GM21825 (cell line): Measurements from ENCODE around the gene CLEC4E.
A peak's percentile ranks its signal among the peaks of the same experiment; 100 is the strongest.
"Not testable (repeated sequence)": the region's sequence is repeated elsewhere in the genome, so short reads cannot be mapped to it uniquely, and the experiment has no call there.

Experiments
- ATAC-seq: cut with Tn5 transposase; IDR thresholded peaks from one replicate; pipeline ENCODE4 v1.9.1; 2021; ENCODE audit warnings: mild to moderate bottlenecking, moderate library complexity; ENCODE audit not compliant: unreplicated experiment

The CLEC4E gene

DNA sequence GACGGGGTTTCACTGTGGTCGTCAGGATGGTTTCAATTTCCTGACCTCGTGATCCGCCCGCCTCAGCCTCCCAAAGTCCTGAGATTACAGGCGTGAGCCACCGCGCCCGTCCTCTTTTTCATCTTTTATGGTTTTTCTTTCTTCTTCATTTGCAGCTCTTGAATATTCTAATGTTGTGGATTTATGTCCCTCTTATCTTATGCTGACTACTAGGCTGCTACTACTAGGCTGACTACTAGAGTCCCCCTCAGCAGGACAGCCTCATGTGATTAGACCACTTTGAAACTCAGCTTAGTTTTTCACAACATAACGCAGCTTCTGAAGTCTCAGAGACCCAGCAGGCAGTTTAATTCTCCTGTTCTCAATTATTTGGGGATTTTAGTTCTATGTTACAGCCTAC lies 857 bp upstream of the CLEC4E start:
- ATAC-seq = no peak

DNA sequence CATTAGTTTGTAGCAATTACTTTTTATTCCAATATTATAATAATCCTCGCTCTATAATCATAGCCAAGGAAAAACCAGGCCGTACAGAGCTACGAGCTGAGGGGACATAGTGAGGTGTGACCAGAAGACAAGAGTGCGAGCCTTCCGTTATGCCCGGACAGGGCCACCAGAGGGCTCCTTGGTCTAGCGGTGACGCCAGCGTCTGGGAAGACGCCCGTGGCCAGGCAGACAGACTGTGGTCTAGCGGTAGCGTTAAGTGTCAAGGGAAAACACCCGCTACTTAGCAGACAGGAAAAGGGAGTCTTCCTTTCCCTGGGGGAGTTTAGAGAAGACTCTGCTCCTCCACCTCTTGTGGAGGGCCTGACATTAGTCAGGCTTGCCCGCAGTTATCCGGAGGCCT lies 2.9 kb downstream of the CLEC4E start:
- ATAC-seq = not testable (repeated sequence)

DNA sequence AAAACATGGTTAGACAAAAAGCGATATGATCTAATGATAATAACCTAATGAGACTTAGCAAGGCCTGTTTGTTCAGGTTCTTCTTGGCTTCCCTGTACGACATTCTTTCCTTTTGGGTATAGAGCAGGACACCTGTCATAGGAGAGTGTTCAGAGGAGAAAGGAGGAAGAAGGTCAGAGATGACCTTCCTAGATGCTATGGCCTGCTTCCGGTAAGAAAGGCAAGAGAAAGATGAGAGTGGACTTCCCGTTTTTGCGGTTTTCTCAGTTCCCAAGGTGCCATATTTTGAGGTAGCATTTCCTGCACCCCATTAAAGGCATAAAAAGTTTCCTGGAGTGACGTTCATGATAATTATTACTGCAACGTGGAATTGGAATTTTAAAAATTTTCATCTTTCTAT lies 8.7 kb downstream of the CLEC4E start:
- no peak for ATAC-seq

DNA sequence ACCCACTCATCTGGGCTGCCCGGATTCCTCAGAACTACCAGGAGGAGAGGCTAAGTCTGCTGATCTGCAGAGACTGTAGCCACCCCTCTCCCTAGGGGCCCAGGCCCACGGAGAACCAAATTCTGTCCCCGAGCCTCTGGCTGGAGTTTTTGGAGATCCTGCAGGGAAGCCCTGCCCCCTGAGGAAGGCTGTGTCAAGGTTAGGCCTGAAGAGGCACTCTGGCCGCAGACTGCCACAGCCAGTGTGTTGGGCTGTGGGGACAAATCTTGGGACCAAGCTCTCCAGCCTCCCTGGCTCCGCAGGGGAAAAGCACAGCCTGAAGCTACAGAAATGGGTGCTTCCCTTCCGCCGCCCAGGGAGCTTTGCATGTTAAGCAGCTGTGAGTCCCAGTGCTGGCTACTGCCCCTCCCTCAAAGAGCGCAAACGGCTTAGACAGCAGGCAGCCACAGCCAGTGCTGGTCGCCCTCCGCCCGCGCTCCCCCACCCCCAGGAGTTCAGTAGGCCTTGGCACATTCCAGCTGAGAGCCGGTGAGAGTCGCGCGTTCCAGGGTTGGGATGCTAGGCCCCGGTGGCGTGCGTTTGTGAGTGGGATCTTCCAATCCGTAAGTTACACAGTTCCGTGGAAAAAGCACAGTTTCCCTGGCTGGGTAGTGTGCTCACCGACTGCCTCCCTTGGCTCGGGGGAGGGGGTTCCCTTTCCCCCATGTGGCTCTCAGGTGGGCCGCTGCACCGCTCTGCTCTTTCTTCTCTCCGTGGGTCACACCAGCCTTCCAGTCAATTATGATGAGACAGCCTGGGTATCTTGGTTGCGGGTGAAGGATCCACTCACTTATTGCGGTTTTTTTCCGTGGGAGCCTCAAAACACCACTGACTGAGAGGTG lies 13.2 kb downstream of the CLEC4E start:
- ATAC-seq = no peak

DNA sequence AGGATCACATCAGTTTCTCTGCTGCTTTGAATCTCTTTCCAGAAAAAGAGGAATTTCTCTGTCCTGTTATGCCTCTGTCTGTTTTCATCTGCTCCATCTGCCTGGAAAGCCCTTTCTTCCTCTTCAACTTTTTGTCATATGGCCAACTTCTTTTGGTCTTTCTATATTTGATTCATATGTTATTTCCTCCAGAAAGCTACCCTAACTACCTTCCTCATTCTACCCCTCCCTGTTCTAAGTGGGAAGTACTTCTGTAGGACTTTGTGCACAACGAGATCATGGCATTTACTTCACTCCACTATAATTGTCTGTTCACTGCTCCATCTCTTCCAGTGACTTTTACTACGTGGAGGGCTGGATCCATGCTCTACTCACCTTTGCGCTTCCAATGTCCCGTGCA lies 21.5 kb downstream of the CLEC4E start:
- ATAC-seq = no peak

DNA sequence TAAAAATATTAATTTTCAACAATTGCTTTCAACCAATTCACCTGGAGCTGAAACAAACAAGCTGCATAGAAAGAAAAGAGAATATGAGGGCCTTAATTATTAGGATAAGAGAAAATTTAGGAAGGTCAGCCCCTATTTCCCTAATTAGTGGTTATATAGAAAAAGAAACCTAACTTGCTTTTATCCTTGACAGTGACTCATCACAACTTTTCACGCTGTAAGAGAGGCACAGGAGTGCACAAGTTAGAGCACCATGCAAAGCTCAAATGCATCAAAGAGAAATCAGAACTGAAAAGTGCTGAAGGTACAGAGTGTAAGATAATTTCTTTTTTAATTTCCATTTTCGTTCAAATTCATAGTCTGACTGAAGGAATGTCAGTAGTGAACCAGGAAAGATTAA lies 22.7 kb downstream of the CLEC4E start:
- ATAC-seq = no peak

DNA sequence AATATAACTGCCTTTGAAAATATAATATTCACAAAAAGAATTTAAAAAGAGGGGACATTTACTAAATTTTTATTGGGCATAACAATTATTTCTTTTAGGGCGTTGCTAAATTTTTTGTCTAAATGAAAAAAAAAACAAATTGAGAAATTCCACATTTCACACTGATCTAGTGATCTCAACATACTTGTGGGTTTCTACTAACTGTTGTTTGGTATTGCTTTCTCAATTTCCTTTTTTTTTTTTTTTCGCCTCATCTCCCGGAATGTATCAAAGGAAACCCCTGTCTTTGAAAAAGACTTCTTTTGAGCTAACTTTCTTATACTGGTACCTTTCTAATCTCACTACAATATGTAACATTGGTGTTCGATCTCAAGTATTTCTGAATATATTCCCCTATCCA lies 27.4 kb downstream of the CLEC4E start, which contains the start of gene CLEC4D:
Gene CLEC4D (plus strand): TSS at position 248 of the 400 bp plus-strand sequence. CDS start 230 bp downstream, outside the sequence.
- ATAC-seq = no peak

DNA sequence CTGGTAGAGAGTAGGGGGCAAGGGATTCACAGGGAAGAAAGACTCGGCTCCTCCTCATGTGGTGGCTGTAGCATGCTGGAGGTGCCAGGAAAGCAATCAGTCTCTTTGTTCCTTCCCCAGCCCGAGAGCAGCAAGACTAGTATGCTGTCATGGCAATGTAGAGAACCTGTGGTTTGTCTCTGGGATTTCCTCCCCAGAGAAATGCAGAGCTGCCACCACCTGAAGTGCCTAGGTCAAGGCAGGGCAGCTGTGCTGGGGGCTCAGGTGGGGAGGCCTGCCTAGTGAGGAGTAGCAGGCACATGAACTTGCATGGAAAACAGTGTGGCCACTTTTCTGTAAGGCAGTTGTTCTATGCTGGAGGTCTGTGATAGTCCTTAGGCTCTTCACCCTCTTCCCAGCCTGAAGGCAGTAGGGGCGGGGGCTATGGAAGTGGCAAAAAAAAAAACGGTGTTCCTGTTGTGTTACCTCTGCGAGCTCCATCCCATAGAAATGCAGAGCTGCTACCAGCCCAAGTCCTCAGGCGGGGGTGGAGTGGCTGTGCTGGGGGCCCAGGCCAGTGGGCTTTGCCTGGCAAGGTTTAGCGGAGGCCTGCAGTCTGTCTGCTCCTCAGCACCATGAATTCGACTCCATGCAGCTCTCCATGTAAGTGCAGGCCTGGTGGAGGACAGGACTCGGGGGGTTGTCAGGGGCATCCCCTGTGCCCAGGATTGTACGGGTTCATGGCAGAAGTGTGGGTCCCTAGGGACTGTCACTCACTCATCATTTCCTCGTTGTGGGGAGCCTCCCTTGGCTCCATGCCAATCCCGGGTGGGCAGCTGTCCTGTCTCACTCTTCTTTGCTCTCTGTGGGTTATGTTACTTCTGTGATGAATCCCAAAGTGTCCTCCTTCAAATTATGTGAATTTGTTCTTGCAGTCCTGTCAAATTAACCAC lies 31.5 kb downstream of the CLEC4E start:
- ATAC-seq = no peak

DNA sequence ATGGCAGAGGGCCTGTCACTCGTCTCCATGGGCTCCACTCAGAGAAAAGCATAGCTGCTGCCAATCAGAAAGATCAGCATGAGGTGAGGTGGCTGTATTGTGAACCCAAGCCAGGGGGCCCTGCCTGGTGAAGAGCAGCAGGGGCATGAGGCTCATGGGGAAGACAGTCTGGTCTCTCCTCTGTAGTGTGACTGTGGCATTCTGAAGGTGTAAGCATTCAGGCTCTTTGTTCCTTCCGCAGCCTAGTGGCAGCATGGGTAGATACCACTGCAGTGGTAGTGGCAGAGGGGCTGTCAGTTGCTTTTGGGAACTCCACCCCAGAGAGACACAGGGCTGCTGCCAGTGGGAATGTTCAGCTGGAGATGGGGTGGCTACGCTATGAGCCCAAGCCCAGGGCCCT lies 32.5 kb downstream of the CLEC4E start:
- no peak for ATAC-seq

DNA sequence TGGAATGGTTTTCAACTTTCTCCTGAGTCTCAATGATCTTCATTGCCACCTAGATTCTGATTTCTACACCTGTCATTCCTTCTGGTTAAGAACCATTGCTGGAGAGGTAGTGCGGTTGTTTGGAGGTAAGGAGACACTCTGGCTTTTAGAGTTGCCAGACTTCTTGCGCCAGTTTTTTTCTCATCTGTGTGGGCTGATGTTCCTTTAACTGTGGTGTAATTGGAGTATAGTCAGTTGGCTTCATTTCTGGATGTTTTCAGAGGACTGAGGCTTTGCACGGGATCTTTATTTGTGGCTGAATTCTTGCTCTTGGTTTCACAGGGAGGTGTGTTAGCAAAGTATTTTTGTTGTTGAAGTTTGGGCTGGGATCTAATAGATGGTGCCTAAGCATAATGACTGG lies 33.1 kb downstream of the CLEC4E start:
- no peak for ATAC-seq

DNA sequence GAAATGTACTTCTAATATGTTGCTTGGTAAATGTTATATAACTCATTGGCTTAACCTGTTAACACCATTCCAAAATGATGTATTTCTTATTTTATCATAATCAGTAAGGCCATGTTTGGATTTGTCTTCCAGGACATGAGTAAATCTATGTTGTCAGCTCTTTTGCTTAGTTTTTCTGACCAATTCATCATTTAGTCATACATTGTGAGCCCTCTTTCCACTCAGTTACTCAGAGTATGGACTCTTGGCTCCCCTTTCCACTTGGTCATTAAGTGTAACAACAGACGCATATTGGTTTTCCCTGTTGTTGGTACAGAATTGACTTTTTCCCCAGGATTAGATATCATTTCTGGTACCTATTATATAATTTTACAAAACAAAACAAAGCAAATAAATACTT lies 36.4 kb downstream of the CLEC4E start:
- ATAC-seq = no peak

DNA sequence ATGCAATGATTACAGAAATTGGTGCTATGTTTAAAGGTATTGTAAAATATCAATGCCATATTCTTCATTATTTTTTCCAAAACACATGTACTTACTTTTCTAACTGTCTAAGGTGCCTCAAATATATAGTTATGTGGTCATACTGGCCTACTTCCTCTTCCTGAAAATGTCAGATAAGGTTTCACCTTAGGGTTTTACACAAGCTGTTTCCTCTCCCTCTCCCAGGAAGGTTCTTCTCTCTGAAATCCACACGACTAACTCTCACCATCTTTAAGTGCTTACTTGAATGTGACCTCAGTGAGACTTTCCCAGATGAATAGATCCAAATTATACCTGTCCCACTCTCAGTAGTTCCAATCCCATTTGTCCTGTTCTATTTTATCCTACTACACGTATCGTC lies 39.0 kb downstream of the CLEC4E start:
- no peak for ATAC-seq

DNA sequence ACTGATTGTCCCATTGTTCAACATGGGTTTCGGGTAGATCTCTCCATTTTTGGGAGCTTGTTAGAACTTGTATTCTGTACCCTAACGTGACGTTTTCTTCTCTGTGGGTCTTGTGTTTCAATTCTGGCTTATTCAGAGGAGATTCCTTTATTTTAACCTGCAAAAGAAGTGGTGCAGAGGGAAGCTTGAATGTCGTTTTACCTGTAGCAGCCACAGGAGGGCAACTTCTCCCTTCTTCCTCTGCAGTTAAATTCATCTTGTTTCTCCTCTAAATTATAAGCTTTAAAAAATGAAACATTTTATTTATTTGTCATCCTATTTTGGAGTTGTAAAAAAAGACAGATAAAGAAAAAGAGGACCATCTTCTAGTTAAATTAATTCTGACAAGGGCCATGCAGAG lies 41.1 kb downstream of the CLEC4E start:
- no peak for ATAC-seq

DNA sequence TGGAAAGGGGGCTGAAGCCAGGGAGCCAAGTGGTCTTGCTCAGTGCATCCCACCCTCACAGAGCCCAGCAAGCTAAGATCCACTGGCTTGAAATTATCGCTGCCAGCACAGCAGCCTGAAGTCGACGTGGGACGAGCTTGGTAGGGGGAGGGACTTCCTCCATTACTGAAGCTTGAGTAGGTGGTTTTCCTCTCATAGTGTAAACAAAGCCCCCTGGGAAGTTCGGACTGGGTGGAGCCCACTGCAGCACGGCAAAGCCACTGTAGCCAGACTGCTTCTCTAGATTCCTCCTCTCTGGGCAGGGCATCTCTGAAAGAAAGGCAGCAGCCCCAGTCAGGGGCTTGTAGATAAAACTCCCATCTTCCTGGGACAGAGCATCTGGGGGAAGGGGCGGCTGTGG lies 44.6 kb downstream of the CLEC4E start:
- ATAC-seq = not testable (repeated sequence)

DNA sequence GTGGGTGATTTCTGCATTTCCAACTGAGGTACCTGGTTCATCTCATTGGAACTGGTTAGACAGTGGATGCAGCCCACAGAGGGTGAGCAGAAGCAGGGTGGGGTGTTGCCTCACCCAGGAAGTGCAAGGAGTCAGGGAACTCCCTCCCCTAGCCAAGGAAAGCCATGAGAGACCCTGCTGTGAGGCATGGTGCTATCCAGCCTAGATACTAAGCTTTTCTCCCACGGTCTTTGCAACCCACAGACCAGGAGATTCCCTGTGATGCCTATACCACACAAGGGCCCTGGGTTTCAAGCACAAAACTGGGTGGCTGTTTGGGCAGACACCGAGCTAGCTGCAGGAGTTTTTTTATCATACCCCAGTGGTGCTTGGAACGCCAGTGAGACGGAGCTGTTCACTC lies 45.0 kb downstream of the CLEC4E start:
- not testable (repeated sequence) for ATAC-seq

DNA sequence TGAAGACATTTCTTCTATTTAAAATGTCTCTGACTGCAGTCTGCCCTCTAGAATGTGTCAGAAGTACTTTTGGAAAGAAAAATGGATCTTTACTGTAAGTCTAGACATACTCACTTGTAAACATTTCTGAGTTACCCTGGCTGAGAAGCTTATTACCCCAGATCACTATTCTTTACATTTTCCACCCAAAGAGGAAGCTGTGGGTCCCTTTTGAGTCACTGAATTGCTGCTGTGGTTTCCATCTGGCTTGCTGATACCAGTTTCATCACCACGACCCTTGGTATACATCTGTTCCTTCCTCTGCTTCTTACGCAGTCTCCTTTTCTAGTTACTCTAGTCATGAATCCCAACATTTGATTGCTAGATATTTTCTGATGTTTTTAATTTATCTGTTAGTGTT lies 47.6 kb downstream of the CLEC4E start:
- ATAC-seq = peak; percentile 99

DNA sequence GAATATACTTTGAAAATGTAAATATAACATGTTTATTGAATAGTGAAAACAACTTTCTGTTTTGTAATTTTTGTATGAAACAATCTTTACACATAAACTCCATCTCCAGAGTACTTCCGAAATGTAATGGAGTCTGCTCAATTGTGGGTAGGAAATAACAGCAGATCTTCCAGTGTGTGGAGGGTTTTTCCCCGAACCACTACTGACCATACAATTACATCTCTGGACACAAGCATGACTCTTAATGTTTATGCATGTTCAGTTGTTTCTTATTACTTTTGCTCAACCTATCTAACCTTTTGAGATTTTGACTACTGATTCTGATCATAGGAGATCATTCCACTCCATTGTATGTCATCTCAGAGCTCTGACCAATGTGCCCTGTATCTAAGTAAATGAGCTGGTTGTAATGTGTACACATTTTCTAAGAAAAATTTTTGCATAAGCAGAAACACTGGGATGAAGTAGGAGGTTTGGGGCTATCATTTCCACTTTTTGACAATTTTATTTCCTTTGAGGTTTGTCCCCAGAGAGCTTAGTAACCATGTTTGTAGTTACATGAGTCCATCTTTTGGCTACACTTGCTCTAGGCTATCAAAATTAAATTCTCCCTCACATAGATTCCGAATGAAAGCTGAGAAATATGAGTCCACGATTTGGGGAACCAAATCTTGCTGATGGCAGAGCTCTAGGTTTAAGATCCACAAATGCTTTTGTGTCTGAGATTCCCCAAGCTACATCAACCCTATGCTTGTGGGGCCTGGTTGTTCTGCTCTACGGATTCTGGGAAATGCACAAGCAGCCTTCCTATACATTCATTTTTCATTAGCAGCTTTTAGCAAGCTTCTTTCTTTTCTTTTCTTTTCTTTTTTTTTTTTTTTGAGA lies 48.8 kb downstream of the CLEC4E start:
- ATAC-seq = no peak
